ENCODE data around the gene NKPD1.

Gene NKPD1

GRCh38 chr19:45152504-45153338 is 8.1 kb downstream of the NKPD1 start:
- DNase-seq: no peak

GRCh38 chr19:45151821-45152503 is 8.8 kb downstream of the NKPD1 start:
- no peak for DNase-seq

GRCh38 chr19:45151320-45151719 is 9.5 kb downstream of the NKPD1 start:
- no peak for DNase-seq

- DNase-seq: no peak
Measured at GRCh38 chr19:45150751-45151281, 10.0 kb downstream of the NKPD1 start.

GRCh38 chr19:45150180-45150579 is 10.6 kb downstream of the NKPD1 start:
- DNase-seq: no peak

GRCh38 chr19:45149129-45149528 is 11.7 kb downstream of the NKPD1 start:
- DNase-seq: no peak

- no peak for DNase-seq
Measured at GRCh38 chr19:45147835-45148676, 12.7 kb downstream of the NKPD1 start.

- DNase-seq: no peak
Measured at GRCh38 chr19:45146741-45147205, 14.0 kb downstream of the NKPD1 start.

- no peak for DNase-seq
Measured at GRCh38 chr19:45146251-45146650, 14.5 kb downstream of the NKPD1 start.

- no peak for DNase-seq
Measured at GRCh38 chr19:45145270-45146189, 15.3 kb downstream of the NKPD1 start.

- DNase-seq: no peak
Measured at GRCh38 chr19:45144431-45145269, 16.1 kb downstream of the NKPD1 start.

- DNase-seq: no peak
Measured at GRCh38 chr19:45142726-45143110, 18.1 kb downstream of the NKPD1 start.

GRCh38 chr19:45142016-45142725 is 18.6 kb downstream of the NKPD1 start:
- DNase-seq: no peak

GRCh38 chr19:45141203-45141900 is 19.4 kb downstream of the NKPD1 start:
- no peak for DNase-seq

- DNase-seq: no peak
Measured at GRCh38 chr19:45140533-45140932, 20.2 kb downstream of the NKPD1 start.

- DNase-seq: no peak
Measured at GRCh38 chr19:45140144-45140503, 20.7 kb downstream of the NKPD1 start.

GRCh38 chr19:45139286-45140143 is 21.3 kb downstream of the NKPD1 start:
- no peak for DNase-seq

GRCh38 chr19:45138303-45138751 is 22.5 kb downstream of the NKPD1 start:
- no peak for DNase-seq

Measured in cortex of kidney (tissue), 1 donor.